HepG2 (cell line): ENCODE results near the gene PRKAR2A.

Experiments
- ARHGAP35 ChIP-seq: sonication (generic); formaldehyde crosslinking; IDR thresholded peaks from 2 replicates; pipeline ENCODE4 v1.9.0; 2022; ENCODE audit warnings: mild to moderate bottlenecking, inconsistent platforms, moderate library complexity, missing genetic modification reagents, borderline replicate concordance
- FOXJ3 ChIP-seq: sonication (generic); formaldehyde crosslinking; IDR thresholded peaks from 2 replicates; pipeline ENCODE4 v1.4.0; 2020; ENCODE audit warnings: missing genetic modification reagents, mild to moderate bottlenecking, borderline replicate concordance
- MTF2 ChIP-seq: sonication (generic); formaldehyde crosslinking; IDR thresholded peaks from 2 replicates; pipeline ENCODE4 v1.5.0; 2020; ENCODE audit warnings: missing genetic modification reagents, borderline replicate concordance
- RXRA ChIP-seq: sonication (generic); formaldehyde crosslinking; IDR thresholded peaks from 2 replicates; pipeline ENCODE4 v1.5.1; 2020; ENCODE audit warnings: missing genetic modification reagents
- TAF1 ChIP-seq: sonication (generic); formaldehyde crosslinking; IDR thresholded peaks from 2 replicates; pipeline ENCODE4 v1.4.0; 2020; ENCODE audit warnings: missing genetic modification reagents
- THYN1 ChIP-seq: sonication (generic); formaldehyde crosslinking; IDR thresholded peaks from 2 replicates; pipeline ENCODE4 v1.8.1; 2023; ENCODE audit warnings: low read depth, mild to moderate bottlenecking, moderate library complexity, missing genetic modification reagents, borderline replicate concordance
- USF2 ChIP-seq, 2 experiments: sonication (generic) in 1 of 2; formaldehyde crosslinking in 1 of 2; IDR thresholded peaks; 2 replicates each; pipeline versions ENCODE4 v1.5.1 to v1.6.1; 2011 to 2020; ENCODE audit warnings: borderline replicate concordance in 1 of 2, low read depth in 1 of 2, low read length in 1 of 2, mild to moderate bottlenecking in 1 of 2, missing genetic modification reagents in 1 of 2, moderate library complexity in 1 of 2
- ZMYM3 ChIP-seq: sonication (generic); formaldehyde crosslinking; IDR thresholded peaks from 2 replicates; pipeline ENCODE4 v1.5.1; 2020; ENCODE audit warnings: mild to moderate bottlenecking, missing genetic modification reagents
- ZNF317 ChIP-seq: sonication (generic); formaldehyde crosslinking; IDR thresholded peaks from 2 replicates; pipeline ENCODE4 v1.5.0; 2020; ENCODE audit warnings: mild to moderate bottlenecking, missing genetic modification reagents
- ZNF788 ChIP-seq: sonication (generic); formaldehyde crosslinking; IDR thresholded peaks from 2 replicates; pipeline ENCODE4 v1.5.0; 2020; ENCODE audit warnings: mild to moderate bottlenecking, missing genetic modification reagents, borderline replicate concordance
- ZSCAN5A ChIP-seq: sonication (generic); formaldehyde crosslinking; IDR thresholded peaks from 2 replicates; pipeline ENCODE4 v1.8.0; 2022; ENCODE audit warnings: mild to moderate bottlenecking, missing genetic modification reagents, borderline replicate concordance
- TF ChIP-seq, protein P1 (sequence below): sonication (generic); formaldehyde crosslinking; IDR thresholded peaks from 2 replicates; pipeline ENCODE4 v1.9.0; 2021; ENCODE audit warnings: missing genetic modification reagents, borderline replicate concordance
- TF ChIP-seq, protein P2 (sequence below): sonication (generic); formaldehyde crosslinking; IDR thresholded peaks from 2 replicates; pipeline ENCODE4 v1.5.0; 2020; ENCODE audit warnings: mild to moderate bottlenecking, missing genetic modification reagents, moderate library complexity

DNA sequence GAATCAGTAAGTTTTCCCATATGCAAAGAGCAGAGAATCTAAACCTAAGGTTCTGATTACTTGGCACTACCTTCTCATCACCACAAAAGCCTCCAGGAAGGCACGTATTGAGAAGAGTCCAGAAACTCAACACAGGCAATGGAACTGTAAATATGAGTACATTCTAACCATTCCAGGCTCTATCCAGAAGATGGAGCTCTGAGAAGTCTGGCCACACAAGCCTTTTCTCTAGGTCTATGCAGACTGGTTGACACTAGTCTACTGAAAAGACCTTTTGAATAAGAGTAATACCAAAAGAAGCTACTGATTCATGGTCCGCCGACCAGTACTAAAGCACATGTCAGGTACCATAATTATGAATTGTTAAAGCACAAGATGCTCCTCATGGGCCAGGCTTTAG lies 149.7 kb downstream of the PRKAR2A start:
- TF ChIP-seq ZNF317 (CRISPR knock-in tag) (no peak), TAF1 (CRISPR knock-in tag) (no peak), USF2 (IDR thresholded peaks at IDR 0.05; ENCODE audit: low read depth, low read length) (no peak), USF2 (CRISPR knock-in tag; IDR thresholded peaks at IDR 0.05; ENCODE audit: borderline replicate concordance) (no peak), ZMYM3 (CRISPR knock-in tag) (no peak), ARHGAP35 (no peak), THYN1 (no peak), MTF2 (CRISPR knock-in tag) (no peak), ZNF788 (CRISPR knock-in tag) (no peak), ZSCAN5A (CRISPR knock-in tag) (no peak), FOXJ3 (CRISPR knock-in tag) (no peak), RXRA (CRISPR knock-in tag) (no peak)
- TF ChIP-seq, protein P1, sequence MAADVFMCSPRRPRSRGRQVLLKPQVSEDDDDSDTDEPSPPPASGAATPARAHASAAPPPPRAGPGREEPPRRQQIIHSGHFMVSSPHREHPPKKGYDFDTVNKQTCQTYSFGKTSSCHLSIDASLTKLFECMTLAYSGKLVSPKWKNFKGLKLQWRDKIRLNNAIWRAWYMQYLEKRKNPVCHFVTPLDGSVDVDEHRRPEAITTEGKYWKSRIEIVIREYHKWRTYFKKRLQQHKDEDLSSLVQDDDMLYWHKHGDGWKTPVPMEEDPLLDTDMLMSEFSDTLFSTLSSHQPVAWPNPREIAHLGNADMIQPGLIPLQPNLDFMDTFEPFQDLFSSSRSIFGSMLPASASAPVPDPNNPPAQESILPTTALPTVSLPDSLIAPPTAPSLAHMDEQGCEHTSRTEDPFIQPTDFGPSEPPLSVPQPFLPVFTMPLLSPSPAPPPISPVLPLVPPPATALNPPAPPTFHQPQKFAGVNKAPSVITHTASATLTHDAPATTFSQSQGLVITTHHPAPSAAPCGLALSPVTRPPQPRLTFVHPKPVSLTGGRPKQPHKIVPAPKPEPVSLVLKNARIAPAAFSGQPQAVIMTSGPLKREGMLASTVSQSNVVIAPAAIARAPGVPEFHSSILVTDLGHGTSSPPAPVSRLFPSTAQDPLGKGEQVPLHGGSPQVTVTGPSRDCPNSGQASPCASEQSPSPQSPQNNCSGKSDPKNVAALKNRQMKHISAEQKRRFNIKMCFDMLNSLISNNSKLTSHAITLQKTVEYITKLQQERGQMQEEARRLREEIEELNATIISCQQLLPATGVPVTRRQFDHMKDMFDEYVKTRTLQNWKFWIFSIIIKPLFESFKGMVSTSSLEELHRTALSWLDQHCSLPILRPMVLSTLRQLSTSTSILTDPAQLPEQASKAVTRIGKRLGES (CRISPR knock-in tag): no peak
- TF ChIP-seq, protein P2, sequence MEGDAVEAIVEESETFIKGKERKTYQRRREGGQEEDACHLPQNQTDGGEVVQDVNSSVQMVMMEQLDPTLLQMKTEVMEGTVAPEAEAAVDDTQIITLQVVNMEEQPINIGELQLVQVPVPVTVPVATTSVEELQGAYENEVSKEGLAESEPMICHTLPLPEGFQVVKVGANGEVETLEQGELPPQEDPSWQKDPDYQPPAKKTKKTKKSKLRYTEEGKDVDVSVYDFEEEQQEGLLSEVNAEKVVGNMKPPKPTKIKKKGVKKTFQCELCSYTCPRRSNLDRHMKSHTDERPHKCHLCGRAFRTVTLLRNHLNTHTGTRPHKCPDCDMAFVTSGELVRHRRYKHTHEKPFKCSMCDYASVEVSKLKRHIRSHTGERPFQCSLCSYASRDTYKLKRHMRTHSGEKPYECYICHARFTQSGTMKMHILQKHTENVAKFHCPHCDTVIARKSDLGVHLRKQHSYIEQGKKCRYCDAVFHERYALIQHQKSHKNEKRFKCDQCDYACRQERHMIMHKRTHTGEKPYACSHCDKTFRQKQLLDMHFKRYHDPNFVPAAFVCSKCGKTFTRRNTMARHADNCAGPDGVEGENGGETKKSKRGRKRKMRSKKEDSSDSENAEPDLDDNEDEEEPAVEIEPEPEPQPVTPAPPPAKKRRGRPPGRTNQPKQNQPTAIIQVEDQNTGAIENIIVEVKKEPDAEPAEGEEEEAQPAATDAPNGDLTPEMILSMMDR: no peak
